ENCODE measurements around the gene PKP2. TPM values are rescaled to one million over a fixed set of nuclear protein-coding genes. Genes with fewer than 3 reads are reported as not detected.

Gene PKP2
- total and polyA plus RNA-seq, 2 of the 13 experiments (the other 11 are each of a cell fraction or from before 2014, with no cell fraction given) = 15.1 to 25.3 TPM

DNA sequence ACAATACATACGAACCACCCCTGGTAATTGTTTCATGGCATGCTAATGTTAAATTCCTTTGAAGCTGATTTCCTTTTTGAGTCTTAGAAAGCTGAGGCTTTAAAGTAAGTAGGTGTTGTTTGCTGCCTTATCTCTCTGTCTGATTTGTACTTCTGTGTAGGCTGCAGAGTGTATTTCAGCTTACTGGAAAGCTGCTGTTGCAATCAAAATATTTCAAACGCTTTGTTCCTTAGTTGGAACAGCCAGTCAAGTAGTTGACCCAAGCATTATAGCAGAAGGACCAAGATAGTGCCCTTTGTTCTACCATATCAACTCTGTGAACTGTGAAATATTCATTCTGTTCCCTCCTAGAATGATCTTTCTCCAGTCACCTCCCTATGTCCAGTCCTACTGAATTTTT lies 3.1 kb downstream of the PKP2 start (continued):
- TF ChIP-seq ZNF160 (CRISPR knock-in tag; IDR thresholded peaks at IDR 0.05) (no peak), TARDBP (CRISPR knock-in tag; IDR thresholded peaks at IDR 0.05) (no peak), NR1H2 (CRISPR knock-in tag; IDR thresholded peaks at IDR 0.05; ENCODE audit: borderline replicate concordance, low read depth) (no peak), ZNF331 (CRISPR knock-in tag; IDR thresholded peaks at IDR 0.05) (0 out of 2 replicates have a peak, but pooled peaks have one; percentile 10), ZNF510 (CRISPR knock-in tag; IDR thresholded peaks at IDR 0.05; ENCODE audit: low read depth) (no peak), HNRNPK (IDR thresholded peaks at IDR 0.05; ENCODE audit: low read depth, low read length, poor library complexity, severe bottlenecking) (no peak), ZNF326 (CRISPR knock-in tag; IDR thresholded peaks at IDR 0.05; ENCODE audit: borderline replicate concordance) (no peak), EZH2 (conservative IDR thresholded peaks at IDR 0.05; ENCODE audit: low read depth, low read length) (no peak), ZNF282 (IDR thresholded peaks at IDR 0.05; ENCODE audit: partially characterized antibody) (no peak), HNF4A (CRISPR knock-in tag; IDR thresholded peaks at IDR 0.05) (peak; percentile 49), SAFB2 (CRISPR knock-in tag; IDR thresholded peaks at IDR 0.05; ENCODE audit: borderline replicate concordance, low read depth) (no peak), GATA4 (IDR thresholded peaks at IDR 0.05; ENCODE audit: borderline replicate concordance, low read depth) (peak; percentile 26; the same call in 1 of the 2 replicates), PAF1 (CRISPR knock-in tag; IDR thresholded peaks at IDR 0.05) (no peak), SOX13 (IDR thresholded peaks at IDR 0.05) (peak; percentile 62; the same call in 1 of the 2 replicates), SOX13 (CRISPR knock-in tag; conservative IDR thresholded peaks at IDR 0.05 in 1 of 2, IDR thresholded peaks at IDR 0.05 in 1 of 2) (peak in 1 of 2 experiments; percentile 95; a peak in 2 of 4 replicates), NCOA2 (CRISPR knock-in tag; IDR thresholded peaks at IDR 0.05) (peak; percentile 82), GATAD2A (CRISPR knock-in tag; IDR thresholded peaks at IDR 0.05) (peak; percentile 52), ZNF792 (CRISPR knock-in tag; IDR thresholded peaks at IDR 0.05) (no peak), ZNF567 (CRISPR knock-in tag; IDR thresholded peaks at IDR 0.05; ENCODE audit: borderline replicate concordance) (no peak)
- TF ChIP-seq, protein P1, sequence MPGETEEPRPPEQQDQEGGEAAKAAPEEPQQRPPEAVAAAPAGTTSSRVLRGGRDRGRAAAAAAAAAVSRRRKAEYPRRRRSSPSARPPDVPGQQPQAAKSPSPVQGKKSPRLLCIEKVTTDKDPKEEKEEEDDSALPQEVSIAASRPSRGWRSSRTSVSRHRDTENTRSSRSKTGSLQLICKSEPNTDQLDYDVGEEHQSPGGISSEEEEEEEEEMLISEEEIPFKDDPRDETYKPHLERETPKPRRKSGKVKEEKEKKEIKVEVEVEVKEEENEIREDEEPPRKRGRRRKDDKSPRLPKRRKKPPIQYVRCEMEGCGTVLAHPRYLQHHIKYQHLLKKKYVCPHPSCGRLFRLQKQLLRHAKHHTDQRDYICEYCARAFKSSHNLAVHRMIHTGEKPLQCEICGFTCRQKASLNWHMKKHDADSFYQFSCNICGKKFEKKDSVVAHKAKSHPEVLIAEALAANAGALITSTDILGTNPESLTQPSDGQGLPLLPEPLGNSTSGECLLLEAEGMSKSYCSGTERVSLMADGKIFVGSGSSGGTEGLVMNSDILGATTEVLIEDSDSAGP (CRISPR knock-in tag; IDR thresholded peaks at IDR 0.05; ENCODE audit: borderline replicate concordance) = no peak
- TF ChIP-seq, protein P2, sequence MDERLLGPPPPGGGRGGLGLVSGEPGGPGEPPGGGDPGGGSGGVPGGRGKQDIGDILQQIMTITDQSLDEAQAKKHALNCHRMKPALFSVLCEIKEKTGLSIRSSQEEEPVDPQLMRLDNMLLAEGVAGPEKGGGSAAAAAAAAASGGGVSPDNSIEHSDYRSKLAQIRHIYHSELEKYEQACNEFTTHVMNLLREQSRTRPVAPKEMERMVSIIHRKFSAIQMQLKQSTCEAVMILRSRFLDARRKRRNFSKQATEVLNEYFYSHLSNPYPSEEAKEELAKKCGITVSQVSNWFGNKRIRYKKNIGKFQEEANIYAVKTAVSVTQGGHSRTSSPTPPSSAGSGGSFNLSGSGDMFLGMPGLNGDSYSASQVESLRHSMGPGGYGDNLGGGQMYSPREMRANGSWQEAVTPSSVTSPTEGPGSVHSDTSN (CRISPR knock-in tag; IDR thresholded peaks at IDR 0.05) = no peak
- TF ChIP-seq, protein P3, sequence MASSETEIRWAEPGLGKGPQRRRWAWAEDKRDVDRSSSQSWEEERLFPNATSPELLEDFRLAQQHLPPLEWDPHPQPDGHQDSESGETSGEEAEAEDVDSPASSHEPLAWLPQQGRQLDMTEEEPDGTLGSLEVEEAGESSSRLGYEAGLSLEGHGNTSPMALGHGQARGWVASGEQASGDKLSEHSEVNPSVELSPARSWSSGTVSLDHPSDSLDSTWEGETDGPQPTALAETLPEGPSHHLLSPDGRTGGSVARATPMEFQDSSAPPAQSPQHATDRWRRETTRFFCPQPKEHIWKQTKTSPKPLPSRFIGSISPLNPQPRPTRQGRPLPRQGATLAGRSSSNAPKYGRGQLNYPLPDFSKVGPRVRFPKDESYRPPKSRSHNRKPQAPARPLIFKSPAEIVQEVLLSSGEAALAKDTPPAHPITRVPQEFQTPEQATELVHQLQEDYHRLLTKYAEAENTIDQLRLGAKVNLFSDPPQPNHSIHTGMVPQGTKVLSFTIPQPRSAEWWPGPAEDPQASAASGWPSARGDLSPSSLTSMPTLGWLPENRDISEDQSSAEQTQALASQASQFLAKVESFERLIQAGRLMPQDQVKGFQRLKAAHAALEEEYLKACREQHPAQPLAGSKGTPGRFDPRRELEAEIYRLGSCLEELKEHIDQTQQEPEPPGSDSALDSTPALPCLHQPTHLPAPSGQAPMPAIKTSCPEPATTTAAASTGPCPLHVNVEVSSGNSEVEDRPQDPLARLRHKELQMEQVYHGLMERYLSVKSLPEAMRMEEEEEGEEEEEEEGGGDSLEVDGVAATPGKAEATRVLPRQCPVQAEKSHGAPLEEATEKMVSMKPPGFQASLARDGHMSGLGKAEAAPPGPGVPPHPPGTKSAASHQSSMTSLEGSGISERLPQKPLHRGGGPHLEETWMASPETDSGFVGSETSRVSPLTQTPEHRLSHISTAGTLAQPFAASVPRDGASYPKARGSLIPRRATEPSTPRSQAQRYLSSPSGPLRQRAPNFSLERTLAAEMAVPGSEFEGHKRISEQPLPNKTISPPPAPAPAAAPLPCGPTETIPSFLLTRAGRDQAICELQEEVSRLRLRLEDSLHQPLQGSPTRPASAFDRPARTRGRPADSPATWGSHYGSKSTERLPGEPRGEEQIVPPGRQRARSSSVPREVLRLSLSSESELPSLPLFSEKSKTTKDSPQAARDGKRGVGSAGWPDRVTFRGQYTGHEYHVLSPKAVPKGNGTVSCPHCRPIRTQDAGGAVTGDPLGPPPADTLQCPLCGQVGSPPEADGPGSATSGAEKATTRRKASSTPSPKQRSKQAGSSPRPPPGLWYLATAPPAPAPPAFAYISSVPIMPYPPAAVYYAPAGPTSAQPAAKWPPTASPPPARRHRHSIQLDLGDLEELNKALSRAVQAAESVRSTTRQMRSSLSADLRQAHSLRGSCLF (CRISPR knock-in tag; IDR thresholded peaks at IDR 0.05; ENCODE audit: borderline replicate concordance) = no peak
- TF ChIP-seq, protein P4, sequence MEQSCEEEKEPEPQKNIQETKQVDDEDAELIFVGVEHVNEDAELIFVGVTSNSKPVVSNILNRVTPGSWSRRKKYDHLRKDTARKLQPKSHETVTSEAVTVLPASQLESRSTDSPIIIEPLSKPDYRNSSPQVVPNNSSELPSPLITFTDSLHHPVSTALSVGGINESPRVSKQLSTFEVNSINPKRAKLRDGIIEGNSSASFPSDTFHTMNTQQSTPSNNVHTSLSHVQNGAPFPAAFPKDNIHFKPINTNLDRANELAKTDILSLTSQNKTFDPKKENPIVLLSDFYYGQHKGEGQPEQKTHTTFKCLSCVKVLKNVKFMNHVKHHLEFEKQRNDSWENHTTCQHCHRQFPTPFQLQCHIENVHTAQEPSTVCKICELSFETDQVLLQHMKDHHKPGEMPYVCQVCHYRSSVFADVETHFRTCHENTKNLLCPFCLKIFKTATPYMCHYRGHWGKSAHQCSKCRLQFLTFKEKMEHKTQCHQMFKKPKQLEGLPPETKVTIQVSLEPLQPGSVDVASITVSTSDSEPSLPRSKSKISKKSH (CRISPR knock-in tag; IDR thresholded peaks at IDR 0.05; ENCODE audit: borderline replicate concordance) = no peak
